Effector memory CD8-positive, alpha-beta T cell (primary cell): Measurements from ENCODE around the gene ZDHHC11.
"Not testable (repeated sequence)": the region's sequence is repeated elsewhere in the genome, so short reads cannot be mapped to it uniquely, and the experiment has no call there.

Experiments used
- ATAC-seq: fragments of 150-1000 bp; cut with Tn5 transposase; replicated peaks from 2 replicates; pipeline ENCODE4 v1.10.0; 2021; ENCODE audit warnings: mild to moderate bottlenecking, moderate library complexity
- DNase-seq, 3 experiments: peaks; one replicate each; pipeline ENCODE4 v3.0.0; 2021
- H3K27ac Mint-ChIP-seq, 2 donors: one replicate each; pipeline ENCODE4 v1.8.0; 2022; ENCODE audit warnings: mild to moderate bottlenecking in 2 of 2, mixed read lengths in 2 of 2, moderate library complexity in 2 of 2
- H3K27me3 Mint-ChIP-seq, 2 donors: one replicate each; pipeline ENCODE4 v1.8.0; 2022; ENCODE audit warnings: mixed read lengths in 2 of 2
- H3K36me3 Mint-ChIP-seq: one replicate; pipeline ENCODE4 v1.8.0; 2022; ENCODE audit warnings: mild to moderate bottlenecking, moderate library complexity, mixed read lengths; ENCODE audit not compliant: insufficient read depth
- H3K4me1 Mint-ChIP-seq, 2 donors: one replicate each; pipeline ENCODE4 v1.8.0; 2022; ENCODE audit warnings: low read depth in 2 of 2, mixed read lengths in 2 of 2
- H3K4me3 Mint-ChIP-seq, 2 donors: one replicate each; pipeline ENCODE4 v1.8.0; 2022; ENCODE audit warnings: mild to moderate bottlenecking in 2 of 2, mixed read lengths in 2 of 2, moderate library complexity in 2 of 2
- H3K9me3 Mint-ChIP-seq, 2 donors: one replicate each; pipeline ENCODE4 v1.8.0; 2022; ENCODE audit warnings: mixed read lengths in 2 of 2

ZDHHC11 gene

GRCh38 chr5:885529-885928 lies 34.7 kb upstream of the ZDHHC11 start:
- peaks cover 94% of the 10 kb centered on the region for H3K36me3 Mint-ChIP-seq
- no peak for ATAC-seq
- H3K27ac Mint-ChIP-seq = peak overlapping the region in 1 of 2 donors; percentile 20
- peaks cover 28 to 38% of the 10 kb centered on the region in 2 donors for H3K4me1 Mint-ChIP-seq
- H3K27me3 Mint-ChIP-seq = no peaks in the 10 kb centered on the region
- no peak overlapping the region for H3K4me3 Mint-ChIP-seq
- DNase-seq = no peak
- peaks cover 11 to 15% of the 10 kb centered on the region in 2 donors for H3K9me3 Mint-ChIP-seq

GRCh38 chr5:885127-885442 lies 34.3 kb upstream of the ZDHHC11 start:
- Mint-ChIP-seq H3K9me3 (peaks cover 11 to 15% of the 10 kb centered on the region in 2 donors), H3K36me3 (peaks cover 94% of the 10 kb centered on the region), H3K27me3 (no peaks in the 10 kb centered on the region), H3K27ac (no peak overlapping the region), H3K4me1 (peaks cover 28 to 38% of the 10 kb centered on the region in 2 donors), H3K4me3 (no peak overlapping the region)
- ATAC-seq (no peak), DNase-seq (no peak)

GRCh38 chr5:884345-885126 lies 33.8 kb upstream of the ZDHHC11 start:
- Mint-ChIP-seq H3K9me3 (peaks cover 11 to 15% of the 10 kb centered on the region in 2 donors), H3K27ac (no peak overlapping the region), H3K4me3 (no peak overlapping the region), H3K4me1 (peaks cover 28 to 38% of the 10 kb centered on the region in 2 donors), H3K36me3 (peaks cover 88% of the 10 kb centered on the region), H3K27me3 (no peaks in the 10 kb centered on the region)
- DNase-seq (no peak), ATAC-seq (no peak)

- ATAC-seq (no peak), DNase-seq (no peak)
- Mint-ChIP-seq H3K36me3 (peaks cover 79% of the 10 kb centered on the region), H3K9me3 (peaks cover 11 to 15% of the 10 kb centered on the region in 2 donors), H3K27ac (peak overlapping the region; percentile 93 to 95), H3K27me3 (no peaks in the 10 kb centered on the region), H3K4me3 (peak overlapping the region in 1 of 2 donors; percentile 67), H3K4me1 (peaks cover 28 to 38% of the 10 kb centered on the region in 2 donors)
Measured at GRCh38 chr5:883475-884181, 32.8 kb upstream of the ZDHHC11 start.

- ATAC-seq = peak; percentile 31
- H3K36me3 Mint-ChIP-seq = peaks cover 79% of the 10 kb centered on the region
- DNase-seq = peak in 1 of 3 experiments; percentile 6
- H3K4me1 Mint-ChIP-seq = peaks cover 23 to 32% of the 10 kb centered on the region in 2 donors
- peak overlapping the region; percentile 49 to 67 for H3K4me3 Mint-ChIP-seq
- peaks cover 11 to 15% of the 10 kb centered on the region in 2 donors for H3K9me3 Mint-ChIP-seq
- H3K27me3 Mint-ChIP-seq = no peaks in the 10 kb centered on the region
- peak overlapping the region; percentile 93 to 95 for H3K27ac Mint-ChIP-seq
Measured at GRCh38 chr5:882253-883183, 31.7 kb upstream of the ZDHHC11 start.

- Mint-ChIP-seq H3K27ac (peak overlapping the region; percentile 93 to 95), H3K27me3 (no peaks in the 10 kb centered on the region), H3K9me3 (peaks cover 11 to 15% of the 10 kb centered on the region in 2 donors), H3K36me3 (peaks cover 79% of the 10 kb centered on the region), H3K4me3 (peak overlapping the region in 1 of 2 donors; percentile 67), H3K4me1 (peaks cover 23 to 32% of the 10 kb centered on the region in 2 donors)
- no peak for ATAC-seq
- DNase-seq = no peak
Measured at GRCh38 chr5:881551-881935, 30.8 kb upstream of the ZDHHC11 start.

- Mint-ChIP-seq H3K27ac (peak overlapping the region; percentile 93 to 95), H3K27me3 (no peaks in the 10 kb centered on the region), H3K36me3 (peaks cover 79% of the 10 kb centered on the region), H3K4me1 (peaks cover 18 to 30% of the 10 kb centered on the region in 2 donors), H3K4me3 (no peak overlapping the region), H3K9me3 (peaks cover 11 to 15% of the 10 kb centered on the region in 2 donors)
- ATAC-seq (no peak), DNase-seq (no peak)
Measured at GRCh38 chr5:880816-881550, 30.2 kb upstream of the ZDHHC11 start.

- Mint-ChIP-seq H3K36me3 (peaks cover 80% of the 10 kb centered on the region), H3K9me3 (peaks cover 11 to 15% of the 10 kb centered on the region in 2 donors), H3K4me1 (peaks cover 17 to 31% of the 10 kb centered on the region in 2 donors)
- not testable (repeated sequence) for H3K27me3 Mint-ChIP-seq, H3K4me3 Mint-ChIP-seq, H3K27ac Mint-ChIP-seq, DNase-seq
- peak; percentile 25 for ATAC-seq
Measured at GRCh38 chr5:878677-879076, 27.9 kb upstream of the ZDHHC11 start.

GRCh38 chr5:878125-878524 lies 27.3 kb upstream of the ZDHHC11 start:
- no peak overlapping the region for H3K4me3 Mint-ChIP-seq
- H3K36me3 Mint-ChIP-seq = peaks cover 76% of the 10 kb centered on the region
- H3K27me3 Mint-ChIP-seq = no peaks in the 10 kb centered on the region
- DNase-seq (no peak), ATAC-seq (no peak)
- peaks cover 17 to 32% of the 10 kb centered on the region in 2 donors for H3K4me1 Mint-ChIP-seq
- peak overlapping the region in 1 of 2 donors; percentile 15 for H3K27ac Mint-ChIP-seq
- H3K9me3 Mint-ChIP-seq = peaks cover 11 to 14% of the 10 kb centered on the region in 2 donors

GRCh38 chr5:876398-877365 lies 25.9 kb upstream of the ZDHHC11 start:
- Mint-ChIP-seq H3K4me3 (no peak overlapping the region), H3K27me3 (no peaks in the 10 kb centered on the region), H3K4me1 (peaks cover 3 to 19% of the 10 kb centered on the region in 2 donors), H3K36me3 (peaks cover 65% of the 10 kb centered on the region), H3K27ac (no peak overlapping the region), H3K9me3 (no peaks in the 10 kb centered on the region)
- DNase-seq (no peak), ATAC-seq (no peak)

- DNase-seq (no peak), ATAC-seq (no peak)
- H3K27me3 Mint-ChIP-seq = no peaks in the 10 kb centered on the region
- no peak overlapping the region for H3K4me3 Mint-ChIP-seq
- peaks cover 58% of the 10 kb centered on the region for H3K36me3 Mint-ChIP-seq
- no peak overlapping the region for H3K27ac Mint-ChIP-seq
- H3K9me3 Mint-ChIP-seq = no peaks in the 10 kb centered on the region
- H3K4me1 Mint-ChIP-seq = peaks cover 0 to 11% of the 10 kb centered on the region in 2 donors
Measured at GRCh38 chr5:875931-876330, 25.1 kb upstream of the ZDHHC11 start.

- H3K27ac Mint-ChIP-seq = no peak overlapping the region
- peaks cover 0 to 9% of the 10 kb centered on the region in 2 donors for H3K4me1 Mint-ChIP-seq
- peaks cover 68% of the 10 kb centered on the region for H3K36me3 Mint-ChIP-seq
- no peaks in the 10 kb centered on the region for H3K9me3 Mint-ChIP-seq
- ATAC-seq = no peak
- no peak for DNase-seq
- H3K27me3 Mint-ChIP-seq = no peaks in the 10 kb centered on the region
- H3K4me3 Mint-ChIP-seq = no peak overlapping the region
Measured at GRCh38 chr5:873328-873727, 22.5 kb upstream of the ZDHHC11 start.
